Measurements from ENCODE around the gene WDR7.

WDR7 gene

DNA sequence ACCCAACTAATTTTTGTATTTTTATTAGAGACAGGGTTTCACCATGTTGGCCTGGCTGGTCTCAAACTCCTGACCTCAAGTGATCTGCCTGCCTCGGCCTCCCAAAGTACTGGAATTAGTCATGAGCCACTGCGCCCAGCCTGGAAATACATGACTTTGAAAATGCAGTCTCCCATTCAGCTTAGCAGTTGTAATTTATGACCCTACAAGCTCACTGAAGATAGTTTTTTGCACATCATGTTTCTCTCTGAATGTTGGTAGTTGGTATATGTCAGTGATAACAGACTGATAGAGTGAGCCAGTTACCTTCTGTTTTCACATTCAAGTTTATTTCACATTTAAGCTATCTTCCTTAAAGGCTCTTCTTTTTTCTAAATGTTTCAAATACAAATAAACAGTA, 7.1 kb downstream of the WDR7 start:
- DNase-seq, result no peak

DNA sequence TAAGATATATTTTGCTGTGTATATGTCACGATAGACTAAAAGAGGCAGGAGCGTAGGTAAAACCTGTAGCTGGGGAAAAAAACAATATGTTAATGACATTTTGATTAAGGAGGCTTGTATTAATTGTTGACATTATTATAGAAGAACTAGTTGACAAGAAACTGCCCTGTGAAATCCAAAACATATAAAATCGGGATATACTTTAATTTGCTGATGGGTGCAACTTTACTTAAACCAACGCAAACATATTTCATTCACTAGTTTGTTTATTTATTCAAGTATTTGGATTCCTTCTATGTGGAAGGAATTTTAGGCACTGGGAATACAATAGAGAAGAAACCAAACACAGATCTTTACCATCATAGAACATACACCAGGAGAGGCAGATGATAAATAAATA, 8.0 kb downstream of the WDR7 start:
- no peak for DNase-seq

DNA sequence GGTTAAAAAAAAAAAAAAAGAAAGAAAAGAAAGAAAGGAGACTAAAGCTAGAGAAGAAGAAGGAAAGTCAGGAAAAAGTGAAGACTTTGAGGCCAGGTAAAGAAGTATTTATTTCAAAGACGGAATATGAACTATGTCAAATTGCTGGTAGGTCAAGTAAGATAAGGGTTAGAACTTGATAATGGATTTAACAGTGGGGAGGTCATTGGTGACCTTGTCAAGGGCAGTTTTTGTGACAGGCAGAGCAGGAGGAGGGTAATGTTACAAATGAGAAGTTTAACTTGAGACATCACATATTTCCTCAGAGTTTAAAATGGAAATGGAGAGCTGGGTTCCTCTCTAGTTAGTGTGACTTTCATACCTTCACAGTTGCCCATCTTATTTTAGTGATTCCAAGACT, 9.5 kb downstream of the WDR7 start:
- no peak for DNase-seq

DNA sequence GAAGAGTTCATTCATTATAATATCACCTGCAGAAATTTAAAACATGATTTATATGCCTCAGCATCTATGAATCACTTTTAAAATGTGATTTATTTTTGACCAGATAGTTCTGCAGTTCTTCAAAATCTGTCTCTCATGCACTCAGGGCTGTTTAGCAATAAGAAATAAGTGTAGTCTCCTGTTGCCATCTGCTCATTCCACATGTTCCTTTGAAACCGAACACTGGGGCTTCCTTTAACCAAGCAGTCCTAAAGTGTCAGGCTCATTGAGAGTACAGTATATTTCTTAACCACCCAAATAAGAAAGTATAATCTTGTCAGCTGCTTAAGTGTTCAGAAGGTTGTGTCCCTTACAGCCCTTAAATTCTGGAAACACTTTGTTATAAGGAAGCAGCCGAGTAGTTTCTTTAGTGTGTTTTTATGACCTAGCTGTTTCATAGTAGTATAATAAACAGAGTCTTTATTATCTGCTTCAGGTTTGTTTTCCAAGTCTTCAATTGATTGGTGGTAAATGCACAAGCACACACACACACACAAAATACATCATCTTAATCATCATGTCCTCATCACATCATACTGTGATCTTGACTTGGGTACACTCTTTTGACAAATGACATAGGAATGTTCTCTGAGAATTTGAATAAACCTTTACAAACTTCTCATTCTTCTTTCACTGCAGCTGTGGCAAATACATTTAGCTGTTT, 10.4 kb downstream of the WDR7 start:
- DNase-seq, result no peak

GRCh38 chr18:56662063-56662408, 10.9 kb downstream of the WDR7 start:
- no peak for DNase-seq

DNA sequence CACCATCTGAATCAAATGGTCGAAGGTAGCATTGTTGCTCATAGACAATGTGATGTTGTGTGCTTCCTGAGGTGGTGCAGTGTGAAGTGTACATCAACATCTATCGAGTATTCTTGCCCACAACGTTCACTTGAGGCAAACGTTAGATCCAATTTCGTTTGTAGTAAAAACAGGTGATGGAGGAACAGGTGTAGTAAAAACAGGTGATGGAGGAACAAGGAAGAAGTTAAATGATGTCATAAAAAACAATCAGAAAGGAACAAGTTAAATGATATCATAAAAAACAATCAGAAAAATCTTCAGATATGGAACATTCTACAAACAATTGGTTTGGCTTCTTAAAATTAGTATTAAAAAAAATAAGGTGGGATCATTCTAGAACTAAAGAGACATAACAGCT, 11.3 kb downstream of the WDR7 start:
- no peak for DNase-seq

DNA sequence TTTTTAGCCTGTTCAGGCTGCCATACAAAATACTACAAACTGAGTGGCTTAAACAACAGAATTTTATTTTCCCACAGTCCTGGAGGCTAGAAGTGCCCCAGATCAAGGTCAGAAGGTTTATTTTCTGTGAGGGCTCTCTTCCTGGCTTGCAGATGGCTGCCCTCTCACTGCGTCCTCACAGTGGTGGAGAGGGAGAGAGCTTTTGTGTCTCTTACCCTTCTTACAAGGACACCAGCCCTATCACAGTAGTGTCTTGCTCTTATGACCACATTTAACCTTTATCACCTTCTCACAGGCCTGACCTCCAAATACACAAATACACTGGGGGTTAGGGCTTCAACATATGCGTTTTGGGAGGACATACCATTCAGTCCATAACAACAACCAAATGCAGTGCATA, 11.7 kb downstream of the WDR7 start:
- no peak for DNase-seq

DNA sequence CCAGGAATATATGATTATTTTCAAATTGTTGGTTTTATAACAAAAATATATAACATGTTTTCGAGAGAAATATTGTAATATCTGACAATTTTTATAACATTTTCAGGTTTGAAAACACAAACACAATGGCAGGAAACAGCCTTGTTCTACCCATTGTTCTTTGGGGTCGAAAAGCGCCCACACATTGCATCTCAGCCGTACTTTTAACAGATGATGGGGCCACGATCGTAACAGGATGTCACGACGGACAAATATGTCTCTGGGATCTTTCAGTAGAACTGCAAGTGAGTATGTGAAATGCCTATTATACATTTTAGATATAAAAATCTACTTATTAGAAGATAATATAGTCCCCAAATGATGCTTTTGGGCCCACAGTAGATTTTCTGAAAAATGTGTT, 21.2 kb downstream of the WDR7 start:
- DNase-seq, result no peak

DNA sequence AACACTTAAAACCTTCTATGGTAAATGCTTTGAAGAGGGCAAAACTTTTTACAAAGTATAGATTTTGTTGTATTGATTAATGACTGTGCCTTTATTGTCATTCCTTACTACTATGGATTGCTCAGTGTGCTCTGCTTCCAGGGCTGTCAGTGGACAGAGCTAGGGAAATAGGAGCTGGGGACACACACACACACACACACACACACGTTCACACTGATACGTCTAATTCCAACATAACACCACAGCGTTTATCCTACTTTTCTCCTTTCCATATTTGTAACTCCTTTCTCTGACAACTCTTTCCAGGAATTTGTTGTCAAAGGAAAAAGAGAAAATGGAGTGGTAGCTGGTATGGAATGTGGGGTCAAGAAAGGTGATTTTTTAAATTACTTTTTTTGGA, 21.8 kb downstream of the WDR7 start:
- DNase-seq, result no peak

DNA sequence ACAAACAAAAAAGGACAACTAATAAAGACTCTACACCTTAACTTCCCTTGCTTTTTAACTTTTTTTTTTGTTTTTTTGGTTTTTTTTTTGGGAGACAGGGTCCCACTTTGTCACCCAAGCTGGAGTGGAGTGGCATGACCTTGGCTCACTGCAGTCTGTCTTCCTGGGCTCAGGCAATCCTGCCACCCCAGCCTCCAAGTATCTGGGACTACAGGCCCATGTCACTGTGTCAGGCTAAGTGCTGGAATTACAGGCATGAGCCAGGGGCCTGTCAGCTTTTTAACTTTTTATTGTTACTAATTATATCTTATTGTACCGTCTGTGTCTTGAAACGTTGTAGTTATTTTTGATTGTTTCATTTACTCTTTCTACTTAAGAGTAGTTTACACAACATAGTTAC, 25.5 kb downstream of the WDR7 start:
- DNase-seq, result no peak

DNA sequence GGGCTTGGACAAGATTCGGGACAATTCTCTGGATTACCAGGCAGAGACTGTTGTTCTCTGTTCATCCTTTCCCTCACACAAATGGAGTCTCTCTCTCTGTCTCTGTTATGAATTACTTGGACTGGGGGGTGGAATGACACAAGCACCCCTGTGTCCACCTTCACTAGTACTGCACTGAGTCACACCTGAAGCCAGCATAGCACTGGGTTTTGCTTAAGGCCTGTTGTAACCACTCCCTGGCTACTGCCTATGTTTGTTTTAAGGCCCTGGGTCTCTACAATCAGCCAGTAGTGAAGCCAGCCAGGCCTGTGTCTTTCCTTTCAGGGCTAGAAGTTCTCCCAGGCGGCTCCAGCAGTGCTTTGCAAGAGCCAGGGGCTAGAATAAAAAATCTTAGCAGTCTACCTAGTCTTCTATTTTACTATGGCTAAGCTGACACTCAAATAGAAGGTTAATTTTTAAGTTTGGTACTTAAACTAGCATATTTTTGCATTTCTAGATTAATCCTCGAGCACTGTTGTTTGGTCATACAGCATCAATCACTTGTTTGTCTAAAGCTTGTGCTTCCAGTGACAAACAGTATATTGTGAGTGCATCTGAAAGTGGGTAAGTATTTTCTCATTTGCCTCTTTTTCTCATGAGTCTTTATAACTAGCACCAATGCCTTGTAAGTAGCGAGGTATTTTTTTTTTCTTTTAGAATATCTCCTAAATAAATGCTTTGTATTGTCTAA, 27.8 kb downstream of the WDR7 start:
- DNase-seq, result no peak

DNA sequence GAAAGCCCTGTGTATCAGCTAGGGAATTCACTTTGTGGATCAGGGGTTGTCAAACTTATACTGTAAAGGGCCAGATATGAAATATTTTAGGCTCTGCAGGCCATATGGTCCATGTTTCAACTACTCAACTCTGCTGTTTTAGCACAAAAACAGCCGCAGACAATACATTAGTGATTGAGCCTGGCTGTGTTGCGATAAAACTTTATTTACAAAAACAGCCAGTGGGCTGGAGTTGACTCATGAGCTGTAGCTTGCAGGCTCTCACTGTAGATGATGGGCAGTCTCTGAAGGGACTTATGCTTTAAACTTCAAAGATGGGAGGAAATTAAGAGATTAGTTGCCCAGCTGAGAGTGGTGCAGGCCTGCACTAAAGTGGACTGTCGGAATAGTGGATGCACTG, 33.1 kb downstream of the WDR7 start:
- DNase-seq, result no peak

- no peak for DNase-seq
Observed at GRCh38 chr18:56691530-56691929, 40.4 kb downstream of the WDR7 start.

DNA sequence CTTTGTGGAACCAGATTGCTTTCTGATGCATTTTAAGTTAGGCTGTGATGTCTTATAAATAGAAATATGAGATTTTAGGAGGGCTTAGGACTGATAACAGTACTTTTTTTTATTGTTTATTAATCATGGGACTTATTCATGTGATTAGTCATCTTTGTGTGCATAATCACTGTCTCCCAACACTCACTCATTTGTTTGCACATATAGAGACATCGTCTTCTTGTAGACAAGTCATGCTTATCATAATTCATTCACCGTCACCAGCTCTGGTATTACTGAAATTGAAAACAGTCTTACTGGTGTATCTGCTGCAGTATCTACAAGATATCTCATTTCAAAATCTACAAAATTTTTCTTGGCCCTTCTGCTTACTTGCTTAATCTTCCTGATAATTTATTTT, 45.8 kb downstream of the WDR7 start:
- DNase-seq, result no peak

GRCh38 chr18:56702946-56703345, 51.8 kb downstream of the WDR7 start:
- DNase-seq, result peak in 1 of 2 donors; percentile 44

DNA sequence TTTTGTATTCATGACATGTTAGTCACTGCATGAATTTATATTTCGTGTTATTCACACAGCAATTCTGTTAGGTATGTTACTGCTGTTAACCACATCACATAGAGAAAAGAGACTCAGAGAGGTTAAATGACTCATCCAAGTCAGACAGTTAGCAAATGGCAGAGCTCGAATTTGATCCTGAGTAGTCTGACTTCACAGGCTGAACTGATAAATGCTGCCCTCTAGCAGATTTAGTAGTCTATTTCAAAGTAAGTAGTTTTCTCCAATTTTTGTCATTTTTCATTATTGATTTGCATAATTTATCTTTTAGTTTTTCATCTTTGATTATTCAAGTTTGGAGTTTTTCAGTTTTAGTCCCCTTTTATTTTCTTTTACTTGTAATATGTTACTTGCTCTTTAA, 58.3 kb downstream of the WDR7 start:
- DNase-seq, result peak; percentile 17 to 63

- DNase-seq, result no peak
Observed at GRCh38 chr18:56711708-56712445, 60.7 kb downstream of the WDR7 start.

DNA sequence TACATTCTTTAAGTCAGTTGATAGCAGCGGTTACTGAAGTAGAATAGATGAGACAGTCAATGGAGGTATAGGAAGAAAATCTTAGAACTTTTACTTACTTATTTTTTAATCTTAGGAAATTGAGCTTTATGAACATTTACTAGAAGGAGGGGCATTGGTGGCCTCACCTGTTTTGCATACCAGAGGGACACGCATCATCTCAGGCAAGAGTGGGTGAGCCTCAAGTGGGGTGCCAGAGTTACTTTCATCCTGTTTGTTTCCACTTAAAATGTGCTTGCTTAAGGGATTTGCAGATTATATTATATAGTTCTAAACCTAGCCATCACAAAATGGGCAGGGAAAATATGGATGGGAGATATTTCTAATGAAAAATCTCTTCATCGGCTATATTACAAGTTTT, 61.6 kb downstream of the WDR7 start:
- no peak for DNase-seq

- DNase-seq, result no peak
Observed at GRCh38 chr18:56715121-56715520, 64.0 kb downstream of the WDR7 start.

DNA sequence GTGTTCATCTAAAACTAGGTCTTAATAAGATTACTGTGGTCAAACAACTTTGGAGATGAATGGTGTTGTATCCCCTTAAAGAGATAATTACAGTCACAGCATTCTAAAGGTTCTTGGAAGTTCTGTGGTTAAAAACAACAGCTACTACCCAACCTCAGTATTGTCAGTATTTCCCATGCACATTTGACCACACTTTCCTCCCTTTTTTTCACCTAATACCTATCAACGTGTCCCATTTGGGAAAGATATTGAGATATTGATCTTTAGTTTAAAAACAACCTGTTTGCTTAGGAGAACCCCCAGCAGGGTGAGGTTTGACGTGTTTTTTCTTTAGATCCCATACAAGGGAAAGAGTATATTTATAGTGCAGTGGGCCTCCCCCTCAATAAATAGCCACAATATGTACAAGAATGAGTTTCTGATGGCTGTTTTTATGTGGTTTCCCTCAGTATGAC, 65.6 kb downstream of the WDR7 start:
- no peak for DNase-seq

GRCh38 chr18:56721031-56721430, 69.9 kb downstream of the WDR7 start:
- DNase-seq, result no peak

GRCh38 chr18:56721491-56721890, 70.3 kb downstream of the WDR7 start:
- no peak for DNase-seq

- no peak for DNase-seq
Observed at GRCh38 chr18:56722518-56722917, 71.4 kb downstream of the WDR7 start.

GRCh38 chr18:56723068-56723467, 71.9 kb downstream of the WDR7 start:
- DNase-seq, result no peak

Measured in CD4-positive, alpha-beta T cell treated with Interleukin-1 beta for 1 hour (primary cell).